Superior temporal gyrus (tissue), 1 donor: ENCODE data around the gene SIRT4.
"Not testable (repeated sequence)": the region's sequence is repeated elsewhere in the genome, so short reads cannot be mapped to it uniquely, and the experiment has no call there.

Experiments
- DNase-seq: peaks from one replicate; pipeline ENCODE4 v3.0.0-alpha.2; 2016; ENCODE audit errors: extremely low spot score

SIRT4 gene, protein sequence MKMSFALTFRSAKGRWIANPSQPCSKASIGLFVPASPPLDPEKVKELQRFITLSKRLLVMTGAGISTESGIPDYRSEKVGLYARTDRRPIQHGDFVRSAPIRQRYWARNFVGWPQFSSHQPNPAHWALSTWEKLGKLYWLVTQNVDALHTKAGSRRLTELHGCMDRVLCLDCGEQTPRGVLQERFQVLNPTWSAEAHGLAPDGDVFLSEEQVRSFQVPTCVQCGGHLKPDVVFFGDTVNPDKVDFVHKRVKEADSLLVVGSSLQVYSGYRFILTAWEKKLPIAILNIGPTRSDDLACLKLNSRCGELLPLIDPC

DNA sequence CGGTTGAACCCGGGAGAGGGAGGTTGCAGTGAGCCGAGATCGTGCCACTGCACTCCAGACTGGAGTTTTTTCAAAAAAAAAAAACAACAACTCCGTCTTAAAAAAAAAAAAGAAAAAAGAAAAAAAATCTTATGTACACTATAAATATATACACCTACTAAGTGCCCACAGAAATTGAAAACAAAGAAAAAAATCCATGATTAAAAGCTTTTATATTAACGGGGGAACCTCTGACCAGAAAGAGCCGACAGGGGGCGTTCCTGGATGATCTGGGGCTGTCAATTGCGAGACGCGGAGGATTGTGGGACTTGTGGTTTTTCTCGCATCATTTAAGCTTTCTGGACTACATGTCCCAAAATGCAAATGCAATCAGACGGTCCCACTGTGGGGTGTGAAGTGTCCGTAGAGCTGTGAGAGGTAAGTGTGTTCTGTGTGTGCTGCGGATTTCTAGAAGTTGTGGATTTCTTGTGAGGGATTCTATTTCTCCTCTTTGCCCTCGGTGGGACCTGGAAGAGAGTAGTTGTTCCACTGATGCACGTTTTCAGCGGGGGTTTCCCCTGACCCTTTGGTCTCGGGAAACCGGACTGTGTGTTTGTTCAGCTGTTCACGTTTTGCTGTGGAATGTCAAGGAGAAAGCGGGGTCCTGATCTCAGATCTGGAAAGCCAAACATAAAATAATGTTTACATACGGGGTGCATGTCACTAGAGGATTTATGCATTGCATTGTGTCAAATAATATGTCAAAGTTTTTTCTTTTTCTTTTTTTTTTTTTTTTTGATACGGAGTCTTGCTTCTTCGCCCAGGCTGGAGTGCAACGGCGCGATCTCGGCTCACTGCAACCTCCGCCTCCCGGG, at the start of gene SIRT4:
Gene SIRT4, plus strand, starts transcription at position 360 of the 854 bp plus-strand sequence. CDS start 1,241 bp downstream, outside the sequence.
- DNase-seq = peak; percentile 99

DNA sequence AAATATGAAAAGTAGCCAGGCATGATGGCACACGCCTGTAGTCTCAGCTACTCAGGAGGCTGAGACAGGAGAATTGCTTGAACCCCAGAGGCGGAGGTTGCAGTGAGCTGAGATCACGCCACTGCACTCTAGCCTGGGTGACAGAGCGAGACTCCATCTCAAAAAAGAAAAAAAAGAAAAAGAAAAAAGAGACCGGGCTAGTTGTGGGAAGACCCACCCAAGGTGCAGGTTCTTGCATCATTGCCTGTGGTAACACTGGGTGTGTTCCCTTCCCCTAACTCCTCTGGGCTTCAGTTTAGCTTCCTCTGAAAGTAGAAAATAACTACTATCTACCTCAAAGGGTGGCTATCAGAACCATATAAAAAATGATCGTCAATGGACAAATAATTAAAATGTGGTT, 48.8 kb upstream of the SIRT4 start:
- not testable (repeated sequence) for DNase-seq

DNA sequence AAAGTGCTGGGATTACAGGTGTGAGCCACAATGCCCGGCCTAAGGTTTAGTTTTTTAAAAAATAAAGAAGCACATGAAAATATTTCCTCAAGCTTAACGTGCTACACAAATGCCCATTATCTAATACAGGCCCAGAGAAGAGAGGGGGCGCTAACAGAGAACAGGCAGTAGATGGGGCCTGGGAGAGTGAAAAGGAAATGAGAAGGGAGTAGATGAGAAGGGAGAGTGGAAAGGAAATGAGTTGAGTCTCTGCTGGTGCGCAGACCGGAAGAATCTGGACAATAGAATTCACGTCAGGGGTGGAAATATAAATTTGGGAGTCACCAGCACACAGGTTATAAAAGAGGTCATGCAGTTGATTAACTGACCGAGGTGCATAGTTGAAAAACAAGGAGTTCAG, 47.3 kb upstream of the SIRT4 start:
- DNase-seq = no peak

DNA sequence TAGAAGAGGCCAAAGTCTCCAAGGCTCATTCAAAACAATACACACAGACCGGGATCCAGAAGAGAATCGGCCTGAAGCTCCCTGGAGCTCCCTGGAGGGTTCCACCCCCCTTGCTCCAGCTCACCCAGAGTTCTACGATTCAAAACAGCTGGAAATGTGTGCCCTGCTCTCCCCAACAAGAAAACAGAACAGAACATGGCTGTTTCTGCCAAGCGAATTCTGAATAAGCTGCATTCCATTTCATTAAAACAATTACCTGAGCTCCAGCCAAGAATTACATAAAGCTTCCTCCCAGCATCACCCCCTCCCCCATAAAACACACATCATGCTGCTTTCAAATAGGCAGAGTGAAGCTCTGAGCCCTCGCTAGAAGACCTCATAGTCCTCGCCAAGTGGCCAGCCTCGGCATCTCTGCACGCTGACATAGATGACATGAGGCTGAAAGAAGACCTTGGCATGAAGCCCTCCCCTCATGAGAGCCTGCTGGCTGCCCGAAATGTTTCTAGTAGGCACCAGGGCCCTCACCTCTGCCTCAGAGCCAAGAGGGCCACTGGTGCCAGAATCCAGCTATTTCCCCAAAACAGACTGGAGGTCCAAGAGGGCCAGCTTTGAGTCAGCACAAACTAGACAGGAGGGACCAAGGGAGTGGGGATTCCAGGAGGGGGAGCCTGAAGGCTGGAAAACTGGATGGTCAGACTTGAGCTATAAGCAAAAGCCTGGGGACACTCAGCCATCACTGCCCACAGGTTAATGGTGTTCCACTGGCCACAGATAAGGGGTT, 44.9 kb upstream of the SIRT4 start:
- peak; percentile 68 for DNase-seq

DNA sequence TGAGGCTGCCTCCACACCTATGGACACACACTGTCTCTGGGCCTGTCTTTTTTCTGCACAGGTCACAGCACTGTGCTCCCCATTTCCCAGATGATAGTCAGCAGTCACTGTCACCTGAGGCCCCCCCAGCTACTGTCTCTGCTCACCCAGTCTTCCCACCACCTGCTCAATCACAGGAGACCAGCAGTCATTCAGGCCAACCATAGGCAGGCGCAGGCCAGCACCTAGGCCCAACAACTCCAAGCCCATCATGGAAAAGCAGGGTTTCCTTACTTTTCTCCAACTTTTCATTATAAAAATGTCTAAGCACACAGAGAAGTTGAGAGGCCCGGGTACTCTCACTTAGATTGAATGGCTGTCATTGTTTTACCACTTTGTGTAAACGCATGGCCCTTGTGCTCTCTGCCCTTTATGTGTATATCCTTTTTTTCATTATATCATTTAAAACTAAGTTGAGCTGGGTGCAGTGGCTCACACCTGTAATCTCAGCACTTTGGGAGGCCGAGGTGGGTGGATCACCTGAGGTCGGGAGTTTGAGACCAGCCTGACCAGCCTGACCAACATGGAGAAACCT, 43.7 kb upstream of the SIRT4 start:
- no peak for DNase-seq

DNA sequence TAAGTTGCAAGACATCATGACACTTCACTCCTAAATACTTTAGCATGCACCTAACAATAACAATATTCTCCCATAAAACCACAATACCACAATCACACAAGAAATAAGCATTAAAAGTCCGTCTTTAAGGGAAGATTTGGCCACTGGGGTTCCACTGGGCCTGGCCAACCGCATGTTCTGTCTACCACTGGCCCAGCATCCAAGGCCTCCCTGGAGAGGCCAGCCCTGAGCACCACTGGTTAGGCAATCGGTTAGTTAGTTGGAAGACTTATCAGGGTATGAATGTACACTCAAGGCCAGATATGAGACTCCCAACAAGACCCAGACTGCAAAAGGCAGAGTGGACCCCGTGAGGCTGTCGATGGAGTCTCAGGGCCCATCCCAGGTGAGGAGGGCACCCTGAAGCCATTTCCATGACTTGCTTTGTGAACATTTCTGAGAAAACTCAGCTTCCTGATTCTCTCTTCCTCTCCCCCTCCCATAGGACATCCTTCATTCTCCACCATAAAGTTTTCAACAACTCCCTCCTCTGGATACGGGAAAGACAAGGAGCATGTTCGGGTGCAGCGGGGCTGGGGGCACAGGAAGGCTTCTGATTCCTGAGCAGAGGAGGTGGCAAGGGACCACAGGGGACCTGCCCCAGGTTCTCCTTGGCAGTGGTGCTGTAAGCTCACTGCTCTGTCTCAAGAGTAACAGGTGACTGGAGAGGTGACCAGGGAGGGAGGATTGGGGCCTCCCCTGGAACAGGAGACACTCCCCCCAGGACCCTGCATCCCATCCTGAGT, 42.5 kb upstream of the SIRT4 start:
- no peak for DNase-seq

GRCh38 chr12:120260607-120261006, 41.5 kb upstream of the SIRT4 start:
- no peak for DNase-seq

DNA sequence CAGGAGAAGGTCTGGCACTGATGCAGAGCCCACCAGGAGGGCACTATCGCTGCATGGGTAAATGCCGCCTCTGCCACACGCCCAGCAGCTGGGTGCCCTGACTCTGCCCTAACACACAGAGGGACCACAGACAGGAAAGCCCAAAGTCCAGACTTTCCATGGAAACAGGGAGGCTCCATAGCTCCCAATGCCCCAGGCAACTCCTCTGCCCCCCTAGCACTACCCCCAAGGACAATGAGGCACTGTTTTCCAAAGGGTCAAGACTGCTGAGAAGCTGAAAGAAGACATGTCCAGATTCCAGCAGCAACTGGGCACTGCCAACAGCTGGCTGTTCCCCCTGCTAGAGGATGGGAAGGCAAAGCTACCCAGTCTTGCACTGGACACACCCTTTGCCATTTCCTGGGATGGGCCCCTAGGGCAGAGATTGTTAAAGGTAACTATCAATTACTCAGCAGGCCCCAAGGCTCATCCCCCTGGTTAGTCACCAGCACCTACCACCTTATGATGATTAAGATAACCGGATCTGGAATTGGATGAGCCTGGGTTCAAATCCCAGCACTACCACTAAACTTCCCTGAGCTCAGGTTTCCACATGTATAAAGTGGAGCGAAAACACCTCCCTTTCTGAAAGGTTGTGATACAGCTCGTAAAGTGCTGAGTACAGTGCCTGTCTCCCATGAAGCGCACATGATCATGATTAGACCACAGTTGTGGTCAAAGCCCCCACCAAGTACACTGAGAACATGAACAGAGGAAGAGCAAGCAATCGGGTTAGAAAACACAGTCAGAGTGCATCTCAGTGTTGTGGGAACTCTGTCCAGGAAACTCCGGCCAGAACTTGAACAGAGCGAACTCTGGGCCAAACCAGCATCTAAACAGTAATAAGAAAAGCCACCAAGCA, 39.9 kb upstream of the SIRT4 start:
- peak; percentile 38 for DNase-seq

GRCh38 chr12:120262852-120263747, 39.0 kb upstream of the SIRT4 start:
- DNase-seq = no peak

GRCh38 chr12:120263748-120264085, 38.4 kb upstream of the SIRT4 start:
- DNase-seq = peak; percentile 12

GRCh38 chr12:120264086-120264903, 37.8 kb upstream of the SIRT4 start:
- peak; percentile 5 for DNase-seq

- DNase-seq = no peak
These were observed 37.1 kb upstream of the SIRT4 start for GRCh38 chr12:120264904-120265472.

DNA sequence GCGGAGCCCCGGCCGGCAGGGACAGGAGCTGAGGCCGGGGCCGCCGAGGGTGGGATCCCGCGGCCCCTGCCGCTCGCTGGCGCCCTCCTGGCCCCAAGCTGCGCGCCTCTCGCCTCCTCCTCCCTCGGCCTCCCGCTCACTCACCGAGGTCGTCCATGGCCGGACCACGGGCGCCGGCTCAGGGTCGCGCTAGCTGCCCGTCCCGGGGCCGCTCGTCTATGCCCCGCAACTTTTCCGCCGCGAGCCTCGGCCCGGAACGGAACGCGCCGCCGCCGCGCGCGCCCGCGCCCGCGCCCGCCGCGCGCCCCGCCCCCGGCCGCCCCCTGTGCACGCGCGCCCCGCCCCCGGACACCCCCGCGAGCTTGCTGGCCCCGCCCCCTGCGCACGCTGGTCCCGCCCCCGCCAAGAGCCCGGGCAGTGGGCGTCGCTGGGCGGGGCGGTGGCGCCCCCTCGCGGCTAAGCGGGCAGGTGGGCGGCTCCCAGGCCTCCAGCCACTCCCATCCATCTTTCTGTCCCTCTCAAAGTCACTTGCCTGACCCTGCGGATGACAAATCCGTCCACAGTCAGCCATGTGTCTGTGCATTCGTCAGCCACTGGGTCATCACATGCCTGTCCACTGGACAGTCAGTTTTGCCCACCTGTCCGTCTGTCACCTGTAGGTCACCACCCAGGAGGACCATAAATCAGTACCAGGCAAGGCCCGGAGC, 36.5 kb upstream of the SIRT4 start, which contains the start of gene PXN:
Gene PXN, minus strand, starts transcription at position 258 of the 707 bp plus-strand sequence. Its CDS starts 101 bp downstream, at position 157.
- DNase-seq = peak; percentile 67

GRCh38 chr12:120266180-120266870, 35.8 kb upstream of the SIRT4 start:
- no peak for DNase-seq

DNA sequence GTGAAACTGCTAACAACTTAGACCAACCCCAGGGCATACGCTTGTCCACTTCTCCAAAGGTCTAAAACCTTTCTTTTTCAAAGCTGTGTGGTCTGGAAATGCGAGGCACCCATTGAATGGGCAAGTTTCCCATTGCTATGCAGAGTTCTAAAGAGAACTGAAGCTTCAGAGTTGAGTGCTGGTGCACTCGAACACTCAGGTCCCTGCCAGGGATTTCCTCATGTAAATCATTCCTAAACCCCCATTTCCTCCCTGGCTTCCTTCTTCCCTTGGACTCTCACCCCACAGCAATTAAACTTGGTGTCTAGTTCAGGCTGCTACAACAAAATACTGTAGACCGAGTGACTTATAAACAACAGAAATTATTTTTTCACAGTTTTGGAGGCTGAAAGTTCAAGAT, 34.4 kb upstream of the SIRT4 start:
- DNase-seq = no peak

DNA sequence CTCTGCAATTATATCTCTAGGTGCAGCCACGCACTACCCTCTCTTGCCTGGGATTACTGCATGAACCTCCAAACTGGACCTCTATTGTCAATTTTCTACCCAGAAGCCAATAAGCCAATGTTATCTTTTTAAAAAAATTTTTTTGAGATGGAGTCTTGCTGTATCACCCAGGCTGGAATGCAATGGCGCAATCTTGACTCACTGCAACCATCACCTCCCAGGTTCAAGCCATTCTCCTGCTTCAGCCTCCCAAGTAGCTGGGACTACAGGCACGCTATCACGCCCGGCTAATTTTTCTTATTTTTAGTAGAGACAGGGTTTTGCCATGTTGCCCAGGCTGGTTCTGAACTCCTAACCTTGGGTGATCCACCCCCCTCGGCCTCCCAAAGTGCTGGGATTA, 25.4 kb upstream of the SIRT4 start:
- DNase-seq = no peak
